ENCODE data around the gene TMEM60. TPM values are rescaled to one million over a fixed set of nuclear protein-coding genes. Genes with fewer than 3 reads are reported as not detected.

Gene TMEM60
- total RNA-seq, 2 donors from 2014 or later: 8.7 to 12.2 TPM

DNA sequence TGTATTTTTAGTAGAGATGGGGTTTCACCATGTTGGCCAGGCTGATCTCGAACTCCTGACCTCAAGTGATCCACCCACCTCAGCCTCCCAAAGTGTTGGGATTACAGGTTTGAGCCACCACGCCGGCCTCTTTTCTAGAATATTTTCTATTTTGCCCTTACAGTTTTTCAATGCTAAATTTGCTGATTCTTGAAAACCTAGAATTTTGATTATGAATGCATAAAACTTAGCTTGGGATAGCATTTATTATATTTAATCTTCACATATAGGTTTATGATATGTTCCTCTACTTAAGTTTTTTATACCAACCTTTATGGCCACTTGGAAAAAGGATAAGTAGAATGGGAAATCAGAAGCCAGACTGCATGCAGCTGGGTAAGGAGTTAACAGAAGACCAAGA is 2.1 kb downstream of the TMEM60 start:
- Histone ChIP-seq H3K27ac (no peak overlapping the region), H3K4me1 (ENCODE audit: control insufficient read depth in 1 of 2, low read depth in 2 of 2) (peaks cover 13 to 27% of the 10 kb centered on the region in 2 donors), H3K36me3 (no peaks in the 10 kb centered on the region), H3K4me3 (no peak overlapping the region), H3K27me3 (replicated peaks; ENCODE audit: insufficient read depth) (no peaks in the 10 kb centered on the region), H3K9me3 (no peaks in the 10 kb centered on the region)
- ATAC-seq (ENCODE audit: insufficient number of reproducible peaks, low FRiP score, low read depth): no peak
- TF ChIP-seq, protein P1, sequence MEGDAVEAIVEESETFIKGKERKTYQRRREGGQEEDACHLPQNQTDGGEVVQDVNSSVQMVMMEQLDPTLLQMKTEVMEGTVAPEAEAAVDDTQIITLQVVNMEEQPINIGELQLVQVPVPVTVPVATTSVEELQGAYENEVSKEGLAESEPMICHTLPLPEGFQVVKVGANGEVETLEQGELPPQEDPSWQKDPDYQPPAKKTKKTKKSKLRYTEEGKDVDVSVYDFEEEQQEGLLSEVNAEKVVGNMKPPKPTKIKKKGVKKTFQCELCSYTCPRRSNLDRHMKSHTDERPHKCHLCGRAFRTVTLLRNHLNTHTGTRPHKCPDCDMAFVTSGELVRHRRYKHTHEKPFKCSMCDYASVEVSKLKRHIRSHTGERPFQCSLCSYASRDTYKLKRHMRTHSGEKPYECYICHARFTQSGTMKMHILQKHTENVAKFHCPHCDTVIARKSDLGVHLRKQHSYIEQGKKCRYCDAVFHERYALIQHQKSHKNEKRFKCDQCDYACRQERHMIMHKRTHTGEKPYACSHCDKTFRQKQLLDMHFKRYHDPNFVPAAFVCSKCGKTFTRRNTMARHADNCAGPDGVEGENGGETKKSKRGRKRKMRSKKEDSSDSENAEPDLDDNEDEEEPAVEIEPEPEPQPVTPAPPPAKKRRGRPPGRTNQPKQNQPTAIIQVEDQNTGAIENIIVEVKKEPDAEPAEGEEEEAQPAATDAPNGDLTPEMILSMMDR (IDR thresholded peaks at IDR 0.05): no peak
- no peak for DNase-seq (ENCODE audit: low spot score)

DNA sequence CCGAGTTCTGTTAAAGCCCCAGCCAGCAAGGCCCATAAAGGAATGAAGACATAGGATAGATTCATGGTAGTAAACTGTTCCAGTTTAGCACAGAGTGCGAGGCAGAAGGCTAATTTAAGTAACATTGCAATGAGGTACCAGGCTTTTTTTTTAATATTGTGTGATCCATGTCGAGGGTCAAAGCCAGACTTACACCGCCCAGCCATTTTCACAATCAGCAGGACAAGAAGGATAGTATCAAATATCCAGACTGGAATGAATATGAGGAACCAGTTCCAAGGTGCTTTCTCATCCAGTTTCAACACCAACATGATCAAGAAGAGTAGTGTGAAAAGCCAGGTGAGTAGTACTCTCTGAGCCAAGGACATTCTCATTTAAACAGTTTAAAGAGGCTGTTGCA is 4.2 kb downstream of the TMEM60 start:
- no peak for ATAC-seq (ENCODE audit: insufficient number of reproducible peaks, low FRiP score, low read depth)
- no peak for DNase-seq (ENCODE audit: low spot score)
- no peaks in the 10 kb centered on the region for H3K27me3 ChIP-seq (replicated peaks; ENCODE audit: insufficient read depth)
- H3K4me1 ChIP-seq (ENCODE audit: control insufficient read depth in 1 of 2, low read depth in 2 of 2): peaks cover 10 to 13% of the 10 kb centered on the region in 2 donors
- H3K36me3 ChIP-seq: no peaks in the 10 kb centered on the region
- no peak overlapping the region for H3K4me3 ChIP-seq
- no peak overlapping the region for H3K27ac ChIP-seq
- H3K9me3 ChIP-seq: no peaks in the 10 kb centered on the region
- TF ChIP-seq, protein P1 (IDR thresholded peaks at IDR 0.05): no peak

DNA sequence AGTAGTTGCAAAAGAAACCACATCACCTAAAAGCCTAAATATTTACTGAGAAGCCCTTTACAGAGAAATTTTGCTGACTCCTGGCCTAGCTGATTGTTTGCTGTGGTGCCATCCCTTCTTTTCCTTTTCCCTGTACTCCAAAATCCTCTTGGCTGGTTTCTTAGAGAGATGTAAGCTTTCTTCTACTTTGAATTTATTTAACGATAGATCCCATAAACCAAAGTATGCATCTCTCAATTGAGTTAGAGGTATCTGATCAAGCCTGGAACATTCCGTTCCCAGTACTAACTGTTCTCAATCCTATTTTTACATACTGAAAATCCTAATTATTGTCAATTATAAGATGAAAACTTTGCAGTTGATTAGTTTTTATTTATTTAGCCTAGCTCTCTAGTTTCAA is 6.3 kb downstream of the TMEM60 start:
- TF ChIP-seq, protein P1 (IDR thresholded peaks at IDR 0.05): no peak
- H3K9me3 ChIP-seq: no peaks in the 10 kb centered on the region
- H3K36me3 ChIP-seq: no peaks in the 10 kb centered on the region
- peaks cover 7 to 10% of the 10 kb centered on the region in 2 donors for H3K4me1 ChIP-seq (ENCODE audit: control insufficient read depth in 1 of 2, low read depth in 2 of 2)
- DNase-seq (ENCODE audit: low spot score) (no peak), ATAC-seq (ENCODE audit: insufficient number of reproducible peaks, low FRiP score, low read depth) (no peak)
- H3K27me3 ChIP-seq (replicated peaks; ENCODE audit: insufficient read depth): no peaks in the 10 kb centered on the region
- no peak overlapping the region for H3K27ac ChIP-seq
- no peak overlapping the region for H3K4me3 ChIP-seq

DNA sequence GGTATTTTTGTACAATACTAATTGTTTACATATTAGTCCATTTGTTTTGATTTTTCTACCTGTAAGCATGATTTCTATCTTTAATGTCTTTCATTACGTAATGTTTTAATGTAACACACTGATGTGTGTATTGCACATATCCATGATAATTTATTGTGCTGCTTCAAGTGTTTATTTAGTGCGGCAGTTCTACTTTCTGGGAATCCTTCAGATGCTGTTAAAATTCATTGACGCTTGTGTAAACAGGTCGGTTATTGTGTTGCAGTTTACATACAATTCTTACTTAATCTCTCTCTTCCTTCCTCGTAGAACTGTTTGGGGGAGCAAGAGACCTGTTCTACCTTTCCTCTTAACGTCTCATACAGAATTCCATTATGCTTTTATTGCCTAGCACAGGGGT is 6.9 kb downstream of the TMEM60 start:
- no peak overlapping the region for H3K27ac ChIP-seq
- H3K4me3 ChIP-seq: no peak overlapping the region
- H3K36me3 ChIP-seq: no peaks in the 10 kb centered on the region
- no peaks in the 10 kb centered on the region for H3K27me3 ChIP-seq (replicated peaks; ENCODE audit: insufficient read depth)
- peaks cover 1 to 4% of the 10 kb centered on the region in 2 donors for H3K4me1 ChIP-seq (ENCODE audit: control insufficient read depth in 1 of 2, low read depth in 2 of 2)
- ATAC-seq (ENCODE audit: insufficient number of reproducible peaks, low FRiP score, low read depth): no peak
- TF ChIP-seq, protein P1 (IDR thresholded peaks at IDR 0.05): no peak
- no peaks in the 10 kb centered on the region for H3K9me3 ChIP-seq
- no peak for DNase-seq (ENCODE audit: low spot score)

DNA sequence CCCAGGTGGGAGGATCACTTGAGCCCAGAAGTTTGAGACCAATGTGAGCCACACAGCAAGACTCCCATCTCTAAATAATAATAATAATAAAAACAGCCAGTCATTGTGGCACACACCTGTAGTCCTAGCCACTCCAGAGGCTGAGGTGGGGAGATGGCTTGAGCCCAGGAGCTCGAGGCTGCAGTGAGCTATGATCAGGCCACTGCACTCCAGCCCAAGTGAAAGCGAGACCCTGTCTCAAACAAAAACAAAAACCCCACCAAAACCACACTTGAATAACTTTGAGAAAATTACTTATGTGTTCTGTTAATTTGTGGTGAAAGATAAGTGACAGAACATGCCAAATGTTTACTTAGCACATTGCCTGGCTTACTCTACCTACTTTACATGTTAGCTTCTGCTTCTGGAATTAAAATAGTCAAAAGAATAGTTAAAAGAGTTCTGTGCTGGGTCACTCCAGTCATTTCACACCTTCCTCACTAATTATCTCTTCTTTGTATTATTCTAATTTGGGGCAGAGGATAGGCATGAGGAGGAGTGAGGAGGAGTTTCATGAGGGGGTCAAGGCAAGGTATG is 9.8 kb downstream of the TMEM60 start:
- Histone ChIP-seq H3K27ac (no peak overlapping the region), H3K9me3 (no peaks in the 10 kb centered on the region), H3K27me3 (replicated peaks; ENCODE audit: insufficient read depth) (no peaks in the 10 kb centered on the region), H3K4me1 (ENCODE audit: control insufficient read depth in 1 of 2, low read depth in 2 of 2) (no peaks in the 10 kb centered on the region), H3K4me3 (no peak overlapping the region), H3K36me3 (no peaks in the 10 kb centered on the region)
- no peak for ATAC-seq (ENCODE audit: insufficient number of reproducible peaks, low FRiP score, low read depth)
- no peak for DNase-seq (ENCODE audit: low spot score)
- TF ChIP-seq, protein P1 (IDR thresholded peaks at IDR 0.05): no peak
